GM23248 (cell line): ENCODE results near the gene RXRA.

ENCODE experiments used
- EZH2 ChIP-seq: fragments of 200-600 bp; sonication (generic); IDR thresholded peaks from 2 replicates; pipeline ENCODE4 v1.6.1; 2018; ENCODE audit warnings: antibody characterized with exemption, mild to moderate bottlenecking; ENCODE audit not compliant: insufficient read depth, poor library complexity, severe bottlenecking
- EZH2phosphoT487 ChIP-seq: fragments of 200-600 bp; sonication (generic); IDR thresholded peaks from 2 replicates; pipeline ENCODE4 v1.6.1; 2018; ENCODE audit warnings: antibody characterized with exemption, moderate library complexity, mild to moderate bottlenecking, low read depth; ENCODE audit not compliant: insufficient read depth

GRCh38 chr9:134427153-134427782 is 101.0 kb downstream of the RXRA start:
- no peak for TF ChIP-seq EZH2
- no peak for TF ChIP-seq EZH2phosphoT487
